Panc1 (cell line): ENCODE data around the gene SPATA33. TPM values are rescaled to one million over a fixed set of nuclear protein-coding genes. Genes with fewer than 3 reads are reported as not detected.

Experiments used
- ATAC-seq: fragments of 200-7000 bp; cut with Tn5 transposase; 2 replicates; pipeline ENCODE4 v1.9.1; 2020; ENCODE audit warnings: mild to moderate bottlenecking, moderate library complexity
- BruUV-seq: library from RNA; stranded (reverse); fragments of 400-500 nt; replicated peaks from 2 replicates; lab custom pipeline; 2021; lab: Mats Ljungman, UMichigan
- CTCF ChIA-PET: fragments of 300-600 bp; sonication (Branson Sonifier 250); formaldehyde crosslinking; loops from one replicate; lab custom pipeline; 2022; ENCODE audit warnings: antibody characterized with exemption; lab: Charles Lee
- POLR2A ChIA-PET: fragments of 300-600 bp; sonication (Branson Sonifier 250); formaldehyde crosslinking; loops from one replicate; lab custom pipeline; 2022; ENCODE audit warnings: antibody characterized with exemption; lab: Charles Lee
- DNase-seq: peaks from one replicate; pipeline ENCODE4 v3.0.0-alpha.2; 2010; ENCODE audit warnings: low read depth, low spot score
- H3K27ac ChIP-seq: 2 replicates; pipeline ENCODE4 v1.5.1; 2011; ENCODE audit warnings: mild to moderate bottlenecking, low read length, inconsistent platforms
- H3K27me3 ChIP-seq: fragments of 200-500 bp; sonication (Bioruptor generic); 2 replicates; pipeline ENCODE4 v1.6.0; 2014; ENCODE audit warnings: low read length, inconsistent platforms; ENCODE audit not compliant: control insufficient read depth, insufficient read depth
- H3K36me3 ChIP-seq: fragments of 200-500 bp; sonication (Bioruptor generic); 2 replicates; pipeline ENCODE4 v1.5.1; 2014; ENCODE audit warnings: inconsistent platforms, mild to moderate bottlenecking, low read length, moderate library complexity; ENCODE audit not compliant: control insufficient read depth, insufficient read depth
- H3K4me1 ChIP-seq: 2 replicates; pipeline ENCODE4 v1.5.1; 2011; ENCODE audit warnings: inconsistent platforms, mild to moderate bottlenecking, low read length, moderate library complexity; ENCODE audit not compliant: control insufficient read depth, insufficient read depth
- H3K4me3 ChIP-seq, 2 experiments: 2 replicates each; pipeline ENCODE4 v1.5.1; 2011 to 2012; ENCODE audit warnings: low read depth in 2 of 2, low read length in 2 of 2, mild to moderate bottlenecking in 2 of 2, inconsistent platforms in 1 of 2, moderate library complexity in 1 of 2
- H3K9me3 ChIP-seq: fragments of 200-500 bp; sonication (Bioruptor generic); 2 replicates; pipeline ENCODE4 v1.5.1; 2014; ENCODE audit warnings: low read depth, mild to moderate bottlenecking, inconsistent platforms, low read length, moderate library complexity; ENCODE audit not compliant: control insufficient read depth, insufficient read depth
- CTCF ChIP-seq: fragments of 450-650 bp; IDR thresholded peaks from 2 replicates; pipeline ENCODE4 v1.5.1; 2017; ENCODE audit warnings: mild to moderate bottlenecking
- POLR2AphosphoS5 ChIP-seq: IDR thresholded peaks from 2 replicates; pipeline ENCODE4 v1.6.1; 2012; ENCODE audit warnings: mild to moderate bottlenecking, low read depth, low read length, moderate library complexity
- SIN3A ChIP-seq: IDR thresholded peaks from 2 replicates; pipeline ENCODE4 v1.6.1; 2012; ENCODE audit warnings: low read depth, mild to moderate bottlenecking, low read length, moderate library complexity, borderline replicate concordance; ENCODE audit not compliant: insufficient read depth
- TCF7L2 ChIP-seq: IDR thresholded peaks from 2 replicates; pipeline ENCODE4 v1.6.1; 2011; ENCODE audit warnings: mild to moderate bottlenecking, low read depth, low read length, inconsistent platforms
- in situ Hi-C: cut with HindIII; loops from 2 replicates; pipeline ENCODE4 v1.10.0; 2016; ENCODE audit warnings: low sequenced_read_pairs, low pct_unique_long_range_greater_than_20kb
- intact Hi-C: fragments of 100-400 bp; cut with micrococcal nuclease; formaldehyde crosslinking; loops from one replicate; pipeline ENCODE4 v1.10.0; 2022; ENCODE audit not compliant: unreplicated experiment
- total RNA-seq: library from RNA; stranded (reverse); gene quantifications from one replicate; pipeline ENCODE4 v1.2.1, GENCODE V29; 2021; ENCODE audit not compliant: unreplicated experiment
- TF ChIP-seq, protein P1 (sequence below), 2 experiments: IDR thresholded peaks; 2 replicates each; pipeline ENCODE4 v1.6.1; 2011 to 2012; ENCODE audit warnings: low read depth in 2 of 2, control low read depth in 1 of 2, low read length in 1 of 2, mild to moderate bottlenecking in 1 of 2, moderate library complexity in 1 of 2; ENCODE audit not compliant: insufficient read depth in 1 of 2

SPATA33 gene
- total RNA-seq, 1 experiment from 2014 or later = 18.3 TPM

DNA sequence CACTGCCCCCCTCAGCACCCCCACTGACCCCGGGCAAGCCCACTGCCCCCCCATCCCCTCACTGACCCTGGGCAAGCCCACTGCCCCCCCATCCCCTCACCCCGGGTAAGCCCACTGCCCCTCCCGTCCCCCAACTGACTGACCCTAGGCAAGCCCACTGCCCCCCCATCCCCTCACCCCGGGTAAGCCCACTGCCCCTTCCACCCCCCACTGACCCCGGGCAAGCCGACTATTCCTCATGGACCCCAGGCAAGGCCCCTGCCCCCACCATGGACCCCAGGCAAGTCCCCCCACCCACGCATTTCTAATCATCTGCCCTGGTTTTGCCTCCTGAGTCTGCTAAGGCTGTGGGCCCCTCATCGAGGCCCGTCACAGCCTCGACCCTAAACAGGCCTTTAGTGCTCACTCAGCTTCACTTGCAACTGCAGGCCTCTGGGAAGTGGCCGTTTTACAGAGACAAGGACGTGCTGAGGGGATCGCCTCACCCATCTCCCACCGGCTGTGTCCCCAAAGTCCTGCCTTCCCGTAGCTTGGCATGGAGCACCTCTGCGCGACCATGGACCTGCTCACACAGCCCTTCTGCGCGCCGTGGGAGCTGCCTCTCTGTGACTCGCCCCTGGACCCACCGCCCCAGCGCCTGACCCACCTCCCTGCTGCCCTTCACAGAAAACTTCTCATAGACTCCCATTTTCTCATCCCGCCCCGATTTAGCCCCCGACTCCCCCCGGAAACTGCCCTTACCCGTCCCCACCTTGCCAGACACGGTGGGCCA lies 59.5 kb downstream of the SPATA33 start:
- BruUV-seq = no TSS peak
- POLR2A ChIA-PET = no interaction called here
- Histone ChIP-seq H3K27me3 (no peaks in the 10 kb centered on the region), H3K36me3 (no peaks in the 10 kb centered on the region; the same call in 1 of the 2 replicates), H3K4me3 (no peak overlapping the region), H3K4me1 (peaks cover 8% of the 10 kb centered on the region), H3K9me3 (no peaks in the 10 kb centered on the region), H3K27ac (no peak overlapping the region)
- TF ChIP-seq POLR2AphosphoS5 (no peak), CTCF (no peak)
- intact Hi-C loops (no loop called here), in situ Hi-C loops (no loop called here)
- no peak for DNase-seq
- CTCF ChIA-PET = interaction anchor here (1.1 kb wide), 1 partner anchor 11 kb away, joined by 3 read pairs; no protein-coding TSS in a partner anchor
- no peak for ATAC-seq

DNA sequence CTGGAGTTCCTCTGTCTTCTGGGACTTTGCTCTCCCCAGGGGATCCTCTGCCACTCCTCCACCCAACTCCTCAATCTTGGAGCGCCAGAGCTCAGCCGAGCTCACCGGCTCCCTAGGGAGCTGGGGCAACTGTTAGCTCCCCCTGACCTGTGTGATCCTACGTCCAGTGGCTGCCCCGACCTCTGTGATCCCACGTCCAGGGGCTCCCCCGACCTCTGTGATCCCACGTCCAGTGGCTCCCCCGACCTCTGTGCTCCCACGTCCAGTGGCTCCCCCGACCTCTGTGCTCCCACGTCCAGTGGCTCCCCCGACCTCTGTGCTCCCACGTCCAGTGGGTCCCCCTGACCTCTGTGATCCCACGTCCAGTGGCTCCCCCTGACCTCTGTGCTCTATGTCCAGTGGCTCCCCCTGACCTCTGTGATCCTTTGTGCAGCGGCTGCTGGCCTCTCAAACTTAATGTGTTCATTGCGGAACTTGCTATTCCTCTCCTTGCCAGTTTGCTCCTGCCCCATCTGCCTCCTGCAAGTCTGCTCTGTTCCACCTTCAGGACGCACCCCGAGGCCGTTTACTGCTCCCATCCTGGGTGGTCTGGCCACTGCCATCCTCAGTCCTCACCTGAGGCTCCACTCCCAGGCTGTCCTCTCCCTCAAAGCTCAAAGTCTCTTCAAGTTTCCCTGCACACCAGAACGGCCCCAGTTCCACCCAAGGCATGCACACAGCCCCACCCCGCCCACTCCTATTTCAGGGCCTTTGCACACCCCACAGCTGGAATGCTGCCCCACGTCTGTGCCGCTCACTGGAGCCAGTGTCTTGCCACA lies 60.3 kb downstream of the SPATA33 start:
- in situ Hi-C loops = no loop called here
- Histone ChIP-seq H3K36me3 (no peaks in the 10 kb centered on the region; the same call in 1 of the 2 replicates), H3K4me3 (no peak overlapping the region), H3K27me3 (no peaks in the 10 kb centered on the region), H3K4me1 (peaks cover 8% of the 10 kb centered on the region), H3K27ac (no peak overlapping the region), H3K9me3 (no peaks in the 10 kb centered on the region)
- TSS peak; percentile 63 for BruUV-seq
- DNase-seq (no peak), ATAC-seq (no peak)
- intact Hi-C loops = no loop called here
- ChIA-PET CTCF (no interaction called here), POLR2A (no interaction called here)
- TF ChIP-seq CTCF = no peak
- TF ChIP-seq SIN3A = no peak
- TF ChIP-seq, protein P1, sequence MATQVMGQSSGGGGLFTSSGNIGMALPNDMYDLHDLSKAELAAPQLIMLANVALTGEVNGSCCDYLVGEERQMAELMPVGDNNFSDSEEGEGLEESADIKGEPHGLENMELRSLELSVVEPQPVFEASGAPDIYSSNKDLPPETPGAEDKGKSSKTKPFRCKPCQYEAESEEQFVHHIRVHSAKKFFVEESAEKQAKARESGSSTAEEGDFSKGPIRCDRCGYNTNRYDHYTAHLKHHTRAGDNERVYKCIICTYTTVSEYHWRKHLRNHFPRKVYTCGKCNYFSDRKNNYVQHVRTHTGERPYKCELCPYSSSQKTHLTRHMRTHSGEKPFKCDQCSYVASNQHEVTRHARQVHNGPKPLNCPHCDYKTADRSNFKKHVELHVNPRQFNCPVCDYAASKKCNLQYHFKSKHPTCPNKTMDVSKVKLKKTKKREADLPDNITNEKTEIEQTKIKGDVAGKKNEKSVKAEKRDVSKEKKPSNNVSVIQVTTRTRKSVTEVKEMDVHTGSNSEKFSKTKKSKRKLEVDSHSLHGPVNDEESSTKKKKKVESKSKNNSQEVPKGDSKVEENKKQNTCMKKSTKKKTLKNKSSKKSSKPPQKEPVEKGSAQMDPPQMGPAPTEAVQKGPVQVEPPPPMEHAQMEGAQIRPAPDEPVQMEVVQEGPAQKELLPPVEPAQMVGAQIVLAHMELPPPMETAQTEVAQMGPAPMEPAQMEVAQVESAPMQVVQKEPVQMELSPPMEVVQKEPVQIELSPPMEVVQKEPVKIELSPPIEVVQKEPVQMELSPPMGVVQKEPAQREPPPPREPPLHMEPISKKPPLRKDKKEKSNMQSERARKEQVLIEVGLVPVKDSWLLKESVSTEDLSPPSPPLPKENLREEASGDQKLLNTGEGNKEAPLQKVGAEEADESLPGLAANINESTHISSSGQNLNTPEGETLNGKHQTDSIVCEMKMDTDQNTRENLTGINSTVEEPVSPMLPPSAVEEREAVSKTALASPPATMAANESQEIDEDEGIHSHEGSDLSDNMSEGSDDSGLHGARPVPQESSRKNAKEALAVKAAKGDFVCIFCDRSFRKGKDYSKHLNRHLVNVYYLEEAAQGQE (IDR thresholded peaks at IDR 0.05; ENCODE audit: insufficient read depth in 1 of 2, low read depth in 2 of 2, low read length in 1 of 2) = no peak
- TF ChIP-seq POLR2AphosphoS5 = no peak
- TF ChIP-seq TCF7L2 = no peak

Other genes starting within 250 kb of the SPATA33 start
- 99.4 TPM for gene ANKRD11, start 167.3 kb upstream of the SPATA33 start, total RNA-seq
- gene SPG7, start 149.4 kb upstream of the SPATA33 start, total RNA-seq = 118 TPM
- gene RPL13, start 97.2 kb upstream of the SPATA33 start, total RNA-seq = 965 TPM
- 32.7 TPM for gene CPNE7, start 82.1 kb upstream of the SPATA33 start, total RNA-seq
- gene DPEP1, start 44.2 kb upstream of the SPATA33 start, total RNA-seq = 0.18 TPM
- 98.0 TPM for gene CHMP1A, start 128 bp upstream of the SPATA33 start, total RNA-seq
- gene CDK10, start 28.9 kb downstream of the SPATA33 start, total RNA-seq = 52.6 TPM
- 12.7 TPM for gene SPATA2L, start 43.9 kb downstream of the SPATA33 start, total RNA-seq
- 6.3 TPM for gene VPS9D1, start 63.1 kb downstream of the SPATA33 start, total RNA-seq
- gene ZNF276, start 63.7 kb downstream of the SPATA33 start, total RNA-seq = 19.9 TPM
- 56.8 TPM for gene FANCA, start 158.8 kb downstream of the SPATA33 start, total RNA-seq
- 21.7 TPM for gene SPIRE2, start 170.6 kb downstream of the SPATA33 start, total RNA-seq
- gene TCF25, start 215.8 kb downstream of the SPATA33 start, total RNA-seq = 144 TPM